Measurements from ENCODE around the gene CFAP46. TPM values are rescaled to one million over a fixed set of nuclear protein-coding genes. Genes with fewer than 3 reads are reported as not detected.

CFAP46 gene
- total RNA-seq, 1 experiment from 2014 or later: 3.3 TPM

DNA sequence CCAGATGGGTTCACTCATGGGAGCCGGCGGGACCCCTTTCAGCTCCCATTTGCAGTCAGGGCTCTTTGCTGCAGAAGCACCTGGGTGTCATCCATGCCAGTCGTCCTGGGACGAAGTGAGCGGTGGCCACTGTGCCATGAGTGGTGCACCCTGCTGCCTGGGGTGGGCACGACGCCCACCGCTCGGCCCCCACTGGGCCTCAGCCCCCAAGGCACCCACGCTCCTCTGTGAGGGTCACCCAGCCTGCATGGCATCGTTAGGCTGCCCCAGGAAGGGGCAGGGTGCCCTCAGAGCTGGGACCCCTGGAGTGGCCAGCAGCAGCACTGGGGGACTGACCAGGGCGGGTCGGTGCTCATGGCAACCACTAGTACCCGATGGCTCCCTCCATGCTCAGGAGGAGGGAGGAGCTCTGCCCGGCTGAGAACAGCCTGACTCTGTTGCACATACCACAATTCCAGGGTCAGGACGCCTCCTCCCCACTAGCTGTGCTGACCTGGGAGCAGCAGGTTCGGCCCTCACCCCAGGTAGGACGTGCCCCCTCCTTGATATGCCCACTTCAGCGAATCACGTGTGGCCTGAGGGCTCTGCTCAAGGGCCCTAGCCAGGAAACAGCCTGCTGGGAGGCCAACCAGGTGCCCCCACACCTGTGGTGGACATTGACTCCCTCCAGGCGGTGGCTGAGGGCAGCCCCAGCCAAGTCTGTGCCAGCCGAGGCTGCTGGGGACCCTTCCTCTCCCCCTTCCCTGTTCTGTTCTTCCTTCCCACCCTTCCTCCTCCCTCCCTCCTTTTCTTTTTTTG lies 28.5 kb upstream of the CFAP46 start:
- CTCF ChIA-PET: no interaction called here
- peaks cover 3% of the 10 kb centered on the region; the same call in 1 of the 2 replicates for H3K27me3 Mint-ChIP-seq (ENCODE audit: low read depth)
- no peak overlapping the region; the same call in 1 of the 2 replicates for H3K4me3 Mint-ChIP-seq
- H3K9me3 Mint-ChIP-seq: no peaks in the 10 kb centered on the region
- DNase-seq (ENCODE audit: low spot score) (peak; percentile 10), ATAC-seq (peak; percentile 11; the same call in 1 of the 2 replicates)
- POLR2A ChIA-PET: no interaction called here
- peaks cover 17% of the 10 kb centered on the region for H3K4me1 Mint-ChIP-seq
- TF ChIP-seq EMX1 (CRISPR knock-in tag; IDR thresholded peaks at IDR 0.05) (no peak), ERG (CRISPR knock-in tag; IDR thresholded peaks at IDR 0.05) (no peak), USF2 (CRISPR knock-in tag; IDR thresholded peaks at IDR 0.05) (no peak), KAT7 (CRISPR knock-in tag; IDR thresholded peaks at IDR 0.05; ENCODE audit: borderline replicate concordance) (no peak), CREM (CRISPR knock-in tag; IDR thresholded peaks at IDR 0.05) (no peak), NFE2L1 (CRISPR knock-in tag; IDR thresholded peaks at IDR 0.05) (no peak), ZNF396 (CRISPR knock-in tag; IDR thresholded peaks at IDR 0.05; ENCODE audit: borderline replicate concordance) (no peak)
- TF ChIP-seq, protein P1, sequence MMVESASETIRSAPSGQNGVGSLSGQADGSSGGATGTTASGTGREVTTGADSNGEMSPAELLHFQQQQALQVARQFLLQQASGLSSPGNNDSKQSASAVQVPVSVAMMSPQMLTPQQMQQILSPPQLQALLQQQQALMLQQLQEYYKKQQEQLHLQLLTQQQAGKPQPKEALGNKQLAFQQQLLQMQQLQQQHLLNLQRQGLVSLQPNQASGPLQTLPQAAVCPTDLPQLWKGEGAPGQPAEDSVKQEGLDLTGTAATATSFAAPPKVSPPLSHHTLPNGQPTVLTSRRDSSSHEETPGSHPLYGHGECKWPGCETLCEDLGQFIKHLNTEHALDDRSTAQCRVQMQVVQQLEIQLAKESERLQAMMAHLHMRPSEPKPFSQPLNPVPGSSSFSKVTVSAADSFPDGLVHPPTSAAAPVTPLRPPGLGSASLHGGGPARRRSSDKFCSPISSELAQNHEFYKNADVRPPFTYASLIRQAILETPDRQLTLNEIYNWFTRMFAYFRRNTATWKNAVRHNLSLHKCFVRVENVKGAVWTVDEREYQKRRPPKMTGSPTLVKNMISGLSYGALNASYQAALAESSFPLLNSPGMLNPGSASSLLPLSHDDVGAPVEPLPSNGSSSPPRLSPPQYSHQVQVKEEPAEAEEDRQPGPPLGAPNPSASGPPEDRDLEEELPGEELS (CRISPR knock-in tag; IDR thresholded peaks at IDR 0.05): no peak
- peak overlapping the region; percentile 34; the same call in 1 of the 2 replicates for H3K27ac Mint-ChIP-seq
- no peaks in the 10 kb centered on the region for H3K36me3 Mint-ChIP-seq

DNA sequence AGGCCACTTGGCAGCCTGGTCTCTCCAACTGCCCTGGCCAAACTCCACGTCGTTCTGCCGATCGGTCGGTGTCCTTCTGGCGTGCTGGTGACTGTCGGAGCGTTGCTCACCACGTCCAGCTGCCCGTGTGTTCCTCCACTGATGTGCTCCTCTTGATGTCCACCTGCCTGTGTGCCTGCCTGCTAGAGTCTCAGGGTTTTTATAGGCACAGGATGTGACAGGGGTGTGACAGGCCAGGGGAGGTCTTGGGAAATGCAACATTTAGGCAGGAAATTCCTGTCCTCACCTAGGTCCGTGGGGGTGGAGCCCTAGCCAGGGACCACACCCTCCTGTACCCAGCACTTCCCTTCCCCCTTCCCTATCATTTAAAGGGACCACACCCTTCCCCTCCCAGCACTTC lies 25.2 kb upstream of the CFAP46 start:
- CTCF ChIA-PET: no interaction called here
- Mint-ChIP-seq H3K4me1 (peaks cover 21% of the 10 kb centered on the region), H3K36me3 (no peaks in the 10 kb centered on the region), H3K27ac (0 out of 2 replicates have a peak overlapping the region, but pooled peaks have one; percentile 21), H3K27me3 (ENCODE audit: low read depth) (peaks cover 5% of the 10 kb centered on the region), H3K4me3 (no peak overlapping the region), H3K9me3 (peaks cover 5% of the 10 kb centered on the region; the same call in 1 of the 2 replicates)
- POLR2A ChIA-PET: no interaction called here
- DNase-seq (ENCODE audit: low spot score): no peak
- ATAC-seq: no peak
- TF ChIP-seq, protein P2, sequence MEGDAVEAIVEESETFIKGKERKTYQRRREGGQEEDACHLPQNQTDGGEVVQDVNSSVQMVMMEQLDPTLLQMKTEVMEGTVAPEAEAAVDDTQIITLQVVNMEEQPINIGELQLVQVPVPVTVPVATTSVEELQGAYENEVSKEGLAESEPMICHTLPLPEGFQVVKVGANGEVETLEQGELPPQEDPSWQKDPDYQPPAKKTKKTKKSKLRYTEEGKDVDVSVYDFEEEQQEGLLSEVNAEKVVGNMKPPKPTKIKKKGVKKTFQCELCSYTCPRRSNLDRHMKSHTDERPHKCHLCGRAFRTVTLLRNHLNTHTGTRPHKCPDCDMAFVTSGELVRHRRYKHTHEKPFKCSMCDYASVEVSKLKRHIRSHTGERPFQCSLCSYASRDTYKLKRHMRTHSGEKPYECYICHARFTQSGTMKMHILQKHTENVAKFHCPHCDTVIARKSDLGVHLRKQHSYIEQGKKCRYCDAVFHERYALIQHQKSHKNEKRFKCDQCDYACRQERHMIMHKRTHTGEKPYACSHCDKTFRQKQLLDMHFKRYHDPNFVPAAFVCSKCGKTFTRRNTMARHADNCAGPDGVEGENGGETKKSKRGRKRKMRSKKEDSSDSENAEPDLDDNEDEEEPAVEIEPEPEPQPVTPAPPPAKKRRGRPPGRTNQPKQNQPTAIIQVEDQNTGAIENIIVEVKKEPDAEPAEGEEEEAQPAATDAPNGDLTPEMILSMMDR (IDR thresholded peaks at IDR 0.05): no peak
- TF ChIP-seq JUN (CRISPR knock-in tag; IDR thresholded peaks at IDR 0.05) (no peak), HMGXB4 (CRISPR knock-in tag; IDR thresholded peaks at IDR 0.05) (no peak), ATF2 (CRISPR knock-in tag; IDR thresholded peaks at IDR 0.05; ENCODE audit: borderline replicate concordance, low read depth) (no peak), TP53 (CRISPR knock-in tag; IDR thresholded peaks at IDR 0.05) (no peak), NFE2L1 (CRISPR knock-in tag; IDR thresholded peaks at IDR 0.05) (no peak), ESRRA (CRISPR knock-in tag; IDR thresholded peaks at IDR 0.05; ENCODE audit: borderline replicate concordance) (no peak), GRHL2 (CRISPR knock-in tag; IDR thresholded peaks at IDR 0.05; ENCODE audit: insufficient replicate concordance, severe bottlenecking) (no peak), E2F1 (CRISPR knock-in tag; IDR thresholded peaks at IDR 0.05) (no peak), ZNF121 (CRISPR knock-in tag; IDR thresholded peaks at IDR 0.05) (no peak)
- TF ChIP-seq, protein P3, sequence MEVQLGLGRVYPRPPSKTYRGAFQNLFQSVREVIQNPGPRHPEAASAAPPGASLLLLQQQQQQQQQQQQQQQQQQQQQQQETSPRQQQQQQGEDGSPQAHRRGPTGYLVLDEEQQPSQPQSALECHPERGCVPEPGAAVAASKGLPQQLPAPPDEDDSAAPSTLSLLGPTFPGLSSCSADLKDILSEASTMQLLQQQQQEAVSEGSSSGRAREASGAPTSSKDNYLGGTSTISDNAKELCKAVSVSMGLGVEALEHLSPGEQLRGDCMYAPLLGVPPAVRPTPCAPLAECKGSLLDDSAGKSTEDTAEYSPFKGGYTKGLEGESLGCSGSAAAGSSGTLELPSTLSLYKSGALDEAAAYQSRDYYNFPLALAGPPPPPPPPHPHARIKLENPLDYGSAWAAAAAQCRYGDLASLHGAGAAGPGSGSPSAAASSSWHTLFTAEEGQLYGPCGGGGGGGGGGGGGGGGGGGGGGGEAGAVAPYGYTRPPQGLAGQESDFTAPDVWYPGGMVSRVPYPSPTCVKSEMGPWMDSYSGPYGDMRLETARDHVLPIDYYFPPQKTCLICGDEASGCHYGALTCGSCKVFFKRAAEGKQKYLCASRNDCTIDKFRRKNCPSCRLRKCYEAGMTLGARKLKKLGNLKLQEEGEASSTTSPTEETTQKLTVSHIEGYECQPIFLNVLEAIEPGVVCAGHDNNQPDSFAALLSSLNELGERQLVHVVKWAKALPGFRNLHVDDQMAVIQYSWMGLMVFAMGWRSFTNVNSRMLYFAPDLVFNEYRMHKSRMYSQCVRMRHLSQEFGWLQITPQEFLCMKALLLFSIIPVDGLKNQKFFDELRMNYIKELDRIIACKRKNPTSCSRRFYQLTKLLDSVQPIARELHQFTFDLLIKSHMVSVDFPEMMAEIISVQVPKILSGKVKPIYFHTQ (CRISPR knock-in tag; IDR thresholded peaks at IDR 0.05): no peak
